Daoy (cell line): ENCODE data around the gene PAXIP1. TPM values are rescaled to one million over a fixed set of nuclear protein-coding genes. Genes with fewer than 3 reads are reported as not detected.

ENCODE experiments used
- DNase-seq: peaks from one replicate; pipeline ENCODE4 v3.0.0-alpha.2; 2015; ENCODE audit warnings: low read depth
- total RNA-seq: library from RNA; depleted of rRNA; stranded (reverse); fragments of >200 nt; shearing (Covaris generic); gene quantifications from 2 replicates; pipeline ENCODE4 v1.2.3, GENCODE V29; 2014

Gene PAXIP1
- total RNA-seq, 1 experiment from 2014 or later, result 12.8 TPM

DNA sequence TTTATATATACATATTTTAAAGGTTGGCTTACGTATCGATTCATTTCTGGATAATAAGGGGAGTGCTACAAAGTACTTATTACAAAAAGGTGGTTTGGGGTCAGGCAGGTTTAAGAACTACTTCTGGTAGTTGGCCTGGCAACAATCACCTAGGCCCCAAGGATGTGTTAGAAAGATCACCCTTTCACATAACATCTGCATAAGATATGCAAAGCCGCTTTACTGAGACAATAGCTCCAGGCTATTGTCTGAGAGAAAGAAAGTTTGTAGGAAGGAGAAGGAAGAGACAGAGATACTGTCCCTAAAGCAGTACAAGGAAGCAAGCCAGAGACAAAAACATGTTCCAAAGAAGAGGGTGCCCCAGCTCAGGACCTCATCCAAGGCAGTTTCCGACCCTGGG is 6.2 kb downstream of the PAXIP1 start:
- no peak for DNase-seq

DNA sequence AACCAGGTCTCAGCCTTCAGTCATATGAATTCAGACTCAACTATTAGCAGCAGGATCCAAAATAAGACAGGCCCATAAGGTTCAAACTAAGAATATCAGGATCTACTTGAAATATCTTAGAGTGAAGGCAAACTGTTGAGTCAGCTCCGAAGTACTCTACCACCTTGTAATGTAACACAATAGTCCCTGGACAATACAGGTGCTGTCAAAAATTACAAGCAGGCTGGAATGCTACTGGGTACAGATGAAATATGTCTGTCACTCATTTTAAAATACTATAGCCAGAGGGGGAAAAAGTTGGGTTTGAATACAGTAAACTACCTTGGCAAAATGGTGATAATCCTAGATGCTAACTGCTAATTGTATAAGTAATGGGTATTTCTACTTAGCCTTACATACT is 6.8 kb downstream of the PAXIP1 start:
- no peak for DNase-seq

DNA sequence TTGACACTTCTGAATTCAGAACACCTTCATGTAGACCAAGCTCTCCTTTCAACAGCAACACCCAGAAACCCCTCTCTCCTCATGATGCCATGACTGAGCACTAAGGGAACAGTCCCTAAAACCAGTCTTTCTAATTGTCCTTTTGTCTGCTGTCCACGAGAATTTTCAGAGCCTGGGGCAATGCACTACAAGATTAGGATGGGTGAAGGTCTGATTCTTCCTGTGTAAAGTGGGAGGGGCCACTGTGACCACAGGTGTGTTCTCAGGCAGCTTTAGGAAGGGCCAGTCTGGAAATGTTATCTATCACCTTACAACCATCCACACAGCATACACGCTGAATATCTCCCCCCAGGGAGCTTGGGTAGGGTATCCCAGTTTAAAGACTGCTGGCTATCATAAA is 7.9 kb downstream of the PAXIP1 start:
- DNase-seq, result no peak

DNA sequence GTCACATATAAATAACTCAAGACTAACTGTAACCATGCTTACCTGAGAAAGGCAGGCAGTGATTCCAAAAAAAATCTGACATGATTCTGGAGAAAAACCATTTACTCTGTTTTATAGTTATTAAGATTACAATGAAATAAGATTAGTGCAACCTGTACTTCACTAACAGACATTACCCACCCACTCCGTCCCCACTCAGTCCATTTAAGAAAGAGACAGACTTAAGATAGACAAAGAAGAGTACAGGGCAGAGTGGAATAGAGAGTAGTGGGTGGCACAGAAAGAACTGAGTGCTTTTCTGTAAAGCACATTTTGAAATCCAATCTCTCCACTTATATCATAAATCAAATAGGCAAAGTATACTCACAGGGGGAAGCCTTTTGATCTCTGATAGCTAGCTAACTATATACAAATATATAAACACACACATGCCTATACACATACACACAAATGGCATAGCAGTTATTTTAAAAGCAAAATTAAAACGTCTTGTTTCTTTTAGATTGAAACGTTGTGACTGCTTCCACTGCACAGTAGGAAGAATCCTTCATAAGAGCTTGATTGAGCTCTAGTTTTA is 11.9 kb downstream of the PAXIP1 start:
- DNase-seq, result no peak

DNA sequence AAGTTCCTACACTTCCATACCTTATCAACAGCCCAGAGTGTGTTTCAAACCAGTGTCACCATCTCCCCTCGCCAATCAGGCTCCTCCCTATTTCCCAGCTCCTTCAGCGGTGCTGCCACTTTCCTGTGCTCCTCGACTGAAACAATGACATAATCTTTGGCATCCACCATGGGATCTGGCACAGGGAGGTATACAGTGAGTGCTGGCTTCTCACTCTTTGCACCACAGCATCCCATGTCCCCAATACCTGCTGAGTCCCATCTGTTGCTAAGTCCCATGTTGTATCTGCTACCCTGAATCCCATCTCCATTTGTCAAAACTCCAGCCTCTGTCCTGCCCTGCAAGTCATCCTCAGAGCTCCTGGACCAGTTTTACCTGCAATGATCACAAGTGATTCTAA is 15.4 kb downstream of the PAXIP1 start:
- no peak for DNase-seq

DNA sequence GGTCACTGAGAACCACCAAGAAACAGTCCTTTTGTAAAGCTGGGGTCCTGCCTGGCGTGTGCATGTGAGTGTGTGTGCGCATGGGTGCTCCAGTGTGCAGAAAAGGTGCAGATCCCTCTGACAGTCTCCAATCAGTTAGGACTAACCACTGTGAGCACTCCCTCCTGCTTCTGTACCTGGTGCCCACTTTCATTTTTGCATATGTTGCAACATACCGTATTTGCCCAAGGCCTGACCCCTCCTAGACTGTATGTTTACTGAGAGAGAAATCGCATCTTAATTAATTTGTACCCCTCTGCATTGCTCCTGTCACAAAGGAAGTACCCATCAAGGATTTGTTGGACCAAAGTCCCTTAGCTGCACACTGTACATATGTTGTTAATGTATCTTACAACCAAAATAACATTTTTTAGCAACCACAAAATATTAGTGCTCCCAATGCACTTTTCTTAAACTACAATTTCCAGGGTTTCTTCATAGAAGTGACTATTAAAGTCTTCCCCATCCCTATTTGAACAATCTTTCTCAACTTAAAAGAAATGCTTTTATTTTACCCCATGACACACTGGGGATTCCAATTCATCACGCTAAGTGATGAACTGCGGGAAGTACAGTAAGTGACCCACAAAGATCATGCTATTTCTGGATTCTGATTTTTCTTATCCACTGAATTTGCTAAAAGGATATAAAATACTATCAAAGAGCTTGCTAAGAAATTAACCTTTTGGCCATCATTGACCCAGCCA is 16.6 kb downstream of the PAXIP1 start:
- DNase-seq, result no peak

DNA sequence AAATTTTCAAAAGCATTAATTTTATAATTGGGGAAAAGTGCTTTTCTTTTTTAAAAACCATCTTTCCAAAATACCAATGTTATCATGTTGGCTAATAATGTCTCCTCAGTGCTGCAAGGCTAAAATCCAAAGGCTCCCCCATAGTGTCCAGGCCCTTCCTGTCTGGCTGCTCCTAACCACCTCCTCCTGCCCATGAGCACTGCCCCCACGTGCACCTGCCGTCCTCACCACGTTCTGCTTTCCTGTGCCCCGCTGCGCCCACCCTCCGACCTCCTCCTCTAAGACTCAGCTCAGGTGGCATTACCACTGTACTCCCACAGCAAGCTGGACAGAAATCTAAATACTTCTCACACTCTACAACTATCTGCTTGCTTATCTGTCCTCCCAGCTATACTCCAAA is 17.7 kb downstream of the PAXIP1 start:
- no peak for DNase-seq

DNA sequence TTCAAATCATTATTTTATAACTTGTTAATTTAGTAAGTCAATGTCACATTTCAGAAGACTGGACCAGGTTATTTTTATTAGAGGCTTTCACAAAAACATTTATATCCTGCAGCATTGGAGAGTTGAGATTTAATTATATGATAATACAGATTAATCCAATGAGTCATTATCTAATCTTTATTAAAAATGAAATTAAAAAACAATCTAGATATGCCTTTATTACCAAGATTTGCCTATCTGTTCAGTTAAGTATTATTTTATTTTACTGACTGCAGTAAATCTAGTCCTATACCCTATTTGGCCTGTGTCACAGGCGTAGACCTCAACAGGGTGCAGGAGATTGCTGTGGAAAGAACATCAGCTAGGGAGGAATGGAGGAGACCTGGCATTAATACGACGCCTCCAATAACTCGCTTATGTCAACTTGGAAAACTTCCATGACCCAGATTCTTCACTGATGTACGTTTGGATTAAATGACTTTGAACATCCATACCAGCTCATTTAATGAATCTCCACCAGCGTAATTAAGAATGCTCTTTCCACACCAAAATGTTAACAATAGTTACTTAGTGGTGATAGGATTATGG is 18.2 kb downstream of the PAXIP1 start:
- DNase-seq, result no peak

DNA sequence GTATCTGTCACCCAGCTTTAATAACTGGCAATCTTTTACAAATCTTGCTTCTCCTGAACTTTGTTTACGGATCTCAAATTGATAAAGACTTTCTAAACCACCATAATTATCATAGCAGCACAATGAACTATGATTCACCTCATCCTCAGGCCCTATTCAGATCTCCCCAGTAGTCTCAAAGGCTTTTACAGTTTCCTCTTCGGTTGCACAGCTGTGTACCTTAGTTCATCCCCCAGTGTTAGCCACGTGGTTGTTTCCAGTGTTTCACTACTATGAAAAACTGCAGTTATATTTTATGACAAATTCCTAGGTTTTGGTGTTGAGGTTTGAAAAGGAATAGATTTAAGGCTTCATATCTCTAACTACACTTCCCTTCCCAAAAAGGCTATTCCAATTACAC is 24.9 kb downstream of the PAXIP1 start:
- no peak for DNase-seq

DNA sequence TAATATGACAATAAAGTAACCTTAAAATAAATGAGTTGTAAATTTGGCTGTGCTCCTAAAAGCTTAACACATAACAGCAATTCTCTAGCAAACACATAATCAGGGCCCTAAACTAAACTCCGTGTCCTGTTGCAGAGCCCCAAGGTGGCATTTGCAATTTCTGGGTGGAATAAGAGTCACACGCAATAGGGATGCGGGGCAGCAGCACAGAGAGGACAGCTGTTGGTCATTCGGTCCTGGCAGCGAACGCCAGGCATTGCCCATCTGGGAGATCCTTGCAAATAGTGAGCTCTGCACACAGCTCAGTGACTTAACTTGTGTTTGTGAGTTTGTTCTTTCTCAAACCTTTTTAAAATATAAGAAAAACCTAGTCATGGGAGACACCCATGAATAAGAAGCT is 25.7 kb downstream of the PAXIP1 start:
- DNase-seq, result no peak

DNA sequence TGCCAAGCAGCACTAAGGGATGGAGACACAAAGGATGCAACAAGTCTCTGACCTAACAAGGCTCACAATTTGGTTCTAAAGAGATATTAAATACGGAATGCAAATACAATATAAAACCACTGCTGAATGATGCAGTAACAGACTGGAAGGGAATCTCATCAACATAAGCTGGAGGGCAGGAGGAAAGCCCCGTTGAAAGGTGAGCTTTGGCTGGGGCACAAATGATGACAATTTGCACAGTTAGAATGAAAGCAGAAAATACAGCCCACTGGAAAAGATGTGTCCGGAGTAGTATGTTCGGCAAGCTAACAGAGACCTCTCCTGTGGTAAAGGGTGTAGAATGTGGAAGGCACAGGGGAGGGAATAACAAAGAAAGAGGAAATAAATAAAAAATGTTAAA is 26.1 kb downstream of the PAXIP1 start:
- no peak for DNase-seq

DNA sequence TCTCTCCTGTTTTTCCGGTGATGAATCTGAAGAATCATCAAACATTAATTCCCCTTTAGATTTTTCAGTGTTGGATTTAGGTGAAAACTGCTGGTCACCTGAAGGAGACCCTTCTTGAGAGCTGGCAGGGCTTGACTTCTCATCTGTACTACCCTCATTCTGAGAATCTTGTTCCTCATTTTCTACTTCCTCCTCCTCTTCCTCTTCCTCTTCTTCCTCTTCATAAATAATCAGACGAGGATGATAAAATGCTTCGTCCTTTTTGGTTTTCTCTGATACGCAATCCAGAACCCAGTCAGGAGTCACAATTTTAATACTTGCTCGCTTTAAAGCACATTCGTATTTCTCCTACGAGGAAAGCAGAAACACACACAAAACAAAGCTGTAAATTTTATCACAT is 26.9 kb downstream of the PAXIP1 start:
- DNase-seq, result no peak

DNA sequence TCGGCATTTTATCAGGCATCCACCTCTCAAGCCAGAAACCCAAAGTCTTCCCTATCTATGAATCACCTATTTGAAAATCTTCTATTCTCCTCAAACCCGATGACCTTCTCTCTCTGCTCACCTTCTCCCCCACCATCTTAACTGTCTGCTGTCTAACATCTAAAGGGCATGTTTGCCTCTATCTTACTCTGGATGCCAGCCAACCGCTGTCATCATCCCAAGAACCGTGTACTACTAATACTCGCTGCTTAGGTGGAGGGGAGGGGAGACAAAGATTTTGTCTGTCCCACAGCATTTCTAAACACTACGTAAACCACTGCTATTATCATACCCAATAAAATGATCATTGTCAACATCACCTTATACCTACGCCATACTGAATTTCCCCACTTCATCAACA is 29.5 kb downstream of the PAXIP1 start:
- DNase-seq, result no peak

DNA sequence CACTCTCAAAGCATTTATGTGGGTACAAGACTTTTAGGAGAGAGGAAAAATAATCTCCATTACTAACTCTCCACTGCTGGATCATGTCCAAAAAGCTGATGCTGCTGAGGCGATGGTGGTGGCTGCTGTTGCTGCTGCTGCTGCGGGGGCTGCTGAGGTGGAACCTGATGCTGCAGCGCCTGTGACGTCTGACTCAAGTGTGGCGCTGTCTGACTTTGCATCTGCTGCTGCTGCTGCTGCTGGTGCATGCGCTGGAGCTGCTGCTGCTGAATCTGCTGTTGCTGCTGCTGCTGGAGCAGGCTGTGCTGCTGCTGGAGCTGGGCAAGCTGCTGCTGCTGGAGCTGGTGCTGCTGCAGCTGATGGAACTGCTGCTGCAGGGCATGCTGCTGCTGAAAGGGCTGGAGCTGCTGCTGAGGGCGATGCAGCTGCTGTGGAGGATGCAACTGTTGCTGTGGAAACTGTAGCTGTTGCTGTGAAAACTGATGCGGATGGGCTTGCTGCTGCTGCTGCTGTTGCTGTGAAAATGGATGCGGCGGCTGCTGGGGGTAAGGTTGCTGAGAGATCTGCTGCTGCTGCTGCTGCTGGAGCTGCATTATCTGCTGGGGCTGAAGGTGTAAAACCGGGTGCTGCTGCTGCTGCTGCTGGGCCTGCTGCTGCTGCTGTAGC is 34.5 kb downstream of the PAXIP1 start:
- no peak for DNase-seq

DNA sequence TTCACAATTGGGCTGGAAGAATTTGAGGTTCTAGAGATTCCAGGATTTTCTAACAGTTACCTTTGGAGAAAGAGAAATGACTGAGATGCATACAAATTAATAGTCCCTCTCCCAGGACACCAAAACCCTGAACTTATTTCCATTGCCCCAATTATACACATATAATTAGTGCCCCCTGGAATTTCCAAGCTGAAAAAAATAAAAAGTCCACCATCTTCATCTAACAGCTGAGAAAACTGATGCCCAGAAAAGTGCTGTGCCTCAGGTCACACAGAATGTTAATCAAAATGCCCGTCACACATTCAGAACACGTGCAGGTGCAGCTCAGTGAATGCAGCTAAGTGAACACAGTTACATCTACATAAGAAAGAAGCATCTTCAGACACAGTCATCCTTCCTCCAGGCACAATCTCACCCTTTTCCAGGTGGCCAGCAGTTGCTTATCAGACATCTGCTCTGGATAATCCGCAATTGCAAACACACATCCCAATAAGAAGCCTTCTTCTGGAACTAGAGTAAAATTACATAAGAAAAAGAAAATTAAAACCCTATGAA is 35.4 kb downstream of the PAXIP1 start:
- DNase-seq, result no peak

DNA sequence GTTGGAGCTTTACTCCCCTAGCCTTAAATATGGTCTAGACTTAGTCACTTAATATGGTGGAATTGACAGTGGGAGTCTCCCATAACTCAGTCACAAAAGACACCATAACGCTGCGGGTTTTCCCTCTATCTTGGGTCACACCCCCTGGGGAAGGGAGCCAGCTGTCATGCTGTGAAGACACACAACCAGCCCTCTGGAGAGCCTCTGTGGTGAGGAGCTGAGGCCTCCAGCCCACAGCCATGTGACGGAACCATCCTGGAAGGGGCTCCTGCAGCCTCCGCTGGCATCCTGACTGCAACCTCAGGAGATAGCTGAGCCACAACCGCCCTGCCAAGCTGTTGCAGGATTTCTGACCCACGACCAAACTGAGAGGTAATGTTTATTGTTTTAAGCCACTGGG is 37.9 kb downstream of the PAXIP1 start:
- DNase-seq, result peak; percentile 67

DNA sequence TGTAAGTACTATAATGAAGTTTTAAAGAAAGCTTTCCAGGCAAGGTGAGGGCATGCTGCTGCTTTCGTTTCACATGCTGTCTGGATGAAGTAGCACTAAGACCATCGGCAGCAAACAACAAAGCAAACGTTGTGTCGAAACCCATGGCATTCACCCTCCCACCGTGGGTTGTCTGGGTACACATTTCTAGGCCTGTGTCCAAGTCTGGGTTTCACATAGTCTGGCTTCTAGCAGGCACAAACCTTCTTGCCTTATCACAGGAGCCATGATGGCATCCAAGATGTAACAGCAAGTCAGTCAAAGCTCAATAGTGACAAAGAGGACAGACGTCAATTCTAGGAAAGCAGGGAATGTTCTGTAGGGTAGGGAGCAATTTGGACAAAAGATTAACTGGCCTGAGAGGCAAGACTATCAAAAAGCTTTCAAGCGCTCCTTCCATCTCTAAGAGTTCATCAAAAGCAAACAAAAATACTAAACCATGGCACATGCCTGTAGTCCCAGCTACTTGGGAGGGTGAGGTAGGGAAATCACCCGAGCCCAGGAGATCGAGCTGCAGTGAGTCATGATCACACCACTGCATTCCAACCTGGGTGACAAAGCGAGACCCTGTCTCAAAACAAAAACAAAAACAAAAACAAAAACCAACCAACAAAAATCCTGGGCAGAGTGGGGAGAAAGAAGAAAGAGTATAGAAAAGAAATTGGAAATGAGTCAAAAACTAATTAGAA is 42.7 kb downstream of the PAXIP1 start:
- DNase-seq, result no peak

DNA sequence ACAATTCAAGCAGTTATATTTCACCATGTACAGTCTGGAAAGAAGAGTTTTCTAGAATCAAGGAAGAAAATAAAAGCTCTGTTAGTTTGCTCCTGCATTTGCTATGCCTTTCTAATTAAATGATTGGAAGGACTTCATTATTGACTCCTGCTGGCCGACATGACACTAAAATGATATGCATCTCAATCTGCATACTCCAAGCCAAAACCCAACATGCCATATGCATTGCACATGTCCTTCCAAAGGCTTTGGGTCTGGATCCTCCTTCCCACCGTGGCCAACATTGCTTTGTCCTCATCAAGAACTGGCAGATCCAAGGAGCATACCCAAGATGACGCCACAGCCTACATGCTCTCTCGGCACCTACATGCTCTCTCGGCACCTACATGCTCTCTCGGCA is 46.5 kb downstream of the PAXIP1 start:
- DNase-seq, result no peak

DNA sequence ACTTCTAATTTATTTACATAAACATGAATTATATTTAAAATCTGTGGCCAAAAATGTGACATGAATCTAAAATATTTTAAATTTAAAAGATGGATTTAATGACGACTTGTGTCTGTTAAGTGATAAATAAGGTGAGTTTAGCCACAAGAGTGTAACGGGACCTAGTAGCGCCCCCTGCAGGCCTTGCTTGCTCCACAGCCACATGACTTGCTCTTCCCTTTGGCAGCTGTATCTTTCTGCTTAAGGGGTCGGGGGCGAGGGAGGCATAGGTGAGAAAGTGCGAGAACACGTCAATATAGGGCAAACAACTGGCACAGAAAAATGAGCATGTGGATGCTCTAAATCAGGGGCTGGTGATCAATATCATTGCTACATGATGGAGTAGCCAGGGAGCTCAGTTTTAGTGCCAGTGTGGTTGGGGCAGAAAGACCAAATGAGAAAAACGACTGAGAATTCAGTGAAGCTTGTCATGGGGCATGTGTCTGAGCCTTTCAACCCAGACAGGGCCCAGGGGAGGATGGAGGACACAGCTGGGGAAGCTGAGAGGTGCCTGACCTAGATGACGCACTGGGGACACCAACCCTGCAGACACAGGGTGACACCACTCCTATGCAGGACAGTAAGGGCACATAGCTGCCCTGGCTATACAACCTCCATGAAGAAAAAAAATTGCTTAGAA is 49.8 kb downstream of the PAXIP1 start:
- peak; percentile 61 for DNase-seq

DNA sequence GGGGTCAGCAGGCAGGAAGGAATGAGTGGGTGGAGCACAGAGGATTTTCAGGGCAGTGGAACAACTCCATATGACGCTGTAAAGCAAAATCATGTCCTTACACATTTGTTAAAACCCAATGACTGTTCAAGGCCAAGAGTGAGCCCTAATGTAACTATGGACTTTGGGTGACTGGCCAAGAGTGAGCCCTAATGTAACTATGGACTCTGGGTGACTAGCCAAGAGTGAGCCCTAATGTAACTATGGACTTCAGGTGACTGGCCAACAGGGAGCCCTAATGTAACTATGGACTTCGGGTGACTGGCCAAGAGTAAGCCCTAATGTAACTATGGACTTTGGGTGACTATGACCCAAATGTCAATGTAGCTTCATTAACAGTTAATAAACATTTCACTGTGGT is 52.0 kb downstream of the PAXIP1 start:
- no peak for DNase-seq

DNA sequence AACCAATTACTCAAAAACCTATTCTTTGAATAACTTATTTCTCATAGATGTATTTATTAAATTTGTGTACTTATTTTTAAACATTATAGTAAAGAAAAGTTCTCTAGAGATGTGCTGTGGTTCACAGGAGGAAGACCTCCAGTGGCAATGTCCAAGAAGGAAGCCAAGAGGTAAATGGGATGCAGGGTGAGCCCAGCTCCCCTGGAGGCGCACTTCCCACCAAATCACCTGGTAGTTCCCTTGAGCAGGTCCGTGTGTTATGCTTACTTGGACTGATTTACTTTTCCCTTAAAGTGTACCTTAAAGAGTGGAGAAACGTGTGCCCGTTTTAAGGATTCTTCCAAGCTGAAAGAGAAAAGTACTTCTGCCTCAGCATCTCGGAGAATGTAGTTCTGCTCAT is 55.3 kb downstream of the PAXIP1 start:
- no peak for DNase-seq
